Measurements from ENCODE around the gene GPSM1.

DNA sequence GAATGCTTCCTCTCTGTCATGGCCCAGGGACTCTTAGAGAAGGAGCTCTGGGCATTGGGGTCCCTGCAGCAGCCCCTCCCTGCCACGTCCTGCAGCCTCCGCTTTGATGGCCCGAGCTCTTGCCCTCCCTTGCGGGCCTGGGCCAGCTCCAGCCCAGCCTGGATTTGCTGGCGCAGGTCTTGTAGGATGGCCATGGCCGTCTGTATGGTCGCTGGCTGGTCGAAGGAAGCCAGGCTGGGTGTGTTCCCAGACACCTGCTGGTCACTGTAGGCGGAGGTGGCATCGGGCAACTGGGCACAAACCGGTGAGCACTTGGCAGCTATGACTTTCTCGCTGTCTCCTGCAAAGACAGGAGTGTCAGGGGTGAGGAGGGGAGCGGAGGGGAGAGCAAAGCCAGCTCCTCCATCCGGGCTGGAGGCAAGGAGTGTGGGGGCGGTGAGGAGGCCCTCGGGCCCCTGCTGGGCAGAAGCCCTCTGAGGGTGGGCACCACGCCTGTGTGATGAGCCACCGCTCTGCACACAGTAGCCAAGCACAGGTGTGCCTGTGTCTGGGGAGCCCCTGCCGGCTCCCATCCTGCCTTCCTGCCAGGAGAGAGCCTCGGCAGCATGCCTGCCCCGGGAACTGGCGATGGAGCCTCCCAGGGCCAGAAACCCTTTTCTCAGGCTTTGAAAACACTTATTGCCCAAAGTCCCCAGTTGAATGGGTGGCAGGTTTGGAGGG, 35.9 kb upstream of the GPSM1 start:
- TF ChIP-seq CTCF (conservative IDR thresholded peaks at IDR 0.05; ENCODE audit: low read depth, low read length) (no peak), EZH2 (IDR thresholded peaks at IDR 0.05; ENCODE audit: low read length, unreplicated experiment) (no peak)

All from PC-3 (cell line).